Neural progenitor cell (in vitro differentiated cells): ENCODE measurements around the gene SLC25A45.

Source experiments
- EZH2 ChIP-seq: fragments of 200-600 bp; sonication (generic); IDR thresholded peaks from 2 replicates; pipeline ENCODE4 v1.6.1; 2017; ENCODE audit warnings: antibody characterized with exemption, mild to moderate bottlenecking, moderate library complexity
- EZH2phosphoT487 ChIP-seq: fragments of 200-600 bp; sonication (generic); IDR thresholded peaks from 2 replicates; pipeline ENCODE4 v1.6.1; 2017; ENCODE audit warnings: antibody characterized with exemption
- TF ChIP-seq, protein P1 (sequence below): fragments of 200-600 bp; sonication (generic); IDR thresholded peaks from 2 replicates; pipeline ENCODE4 v1.5.1; 2017; ENCODE audit warnings: antibody characterized with exemption, mild to moderate bottlenecking

DNA sequence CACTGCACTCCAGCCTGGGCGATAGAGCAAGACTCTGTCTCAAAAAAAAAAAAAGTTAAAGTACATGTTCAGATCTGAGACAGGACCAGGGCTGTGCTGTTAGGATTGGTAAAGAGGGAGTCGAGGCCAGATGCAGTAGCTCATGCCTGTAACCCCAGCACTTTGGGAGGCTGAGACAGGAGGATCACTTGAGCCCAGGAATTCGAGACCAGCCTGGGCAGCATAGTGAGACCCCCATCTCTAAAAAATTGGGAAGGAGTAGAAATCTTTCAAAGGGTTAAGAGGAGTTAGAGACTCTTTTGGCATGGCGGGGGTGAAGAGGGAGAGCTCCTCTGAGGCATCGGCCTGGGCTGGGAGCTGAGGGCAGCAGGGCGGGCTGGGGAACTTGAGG, 11.8 kb downstream of the SLC25A45 start:
- TF ChIP-seq, protein P1, sequence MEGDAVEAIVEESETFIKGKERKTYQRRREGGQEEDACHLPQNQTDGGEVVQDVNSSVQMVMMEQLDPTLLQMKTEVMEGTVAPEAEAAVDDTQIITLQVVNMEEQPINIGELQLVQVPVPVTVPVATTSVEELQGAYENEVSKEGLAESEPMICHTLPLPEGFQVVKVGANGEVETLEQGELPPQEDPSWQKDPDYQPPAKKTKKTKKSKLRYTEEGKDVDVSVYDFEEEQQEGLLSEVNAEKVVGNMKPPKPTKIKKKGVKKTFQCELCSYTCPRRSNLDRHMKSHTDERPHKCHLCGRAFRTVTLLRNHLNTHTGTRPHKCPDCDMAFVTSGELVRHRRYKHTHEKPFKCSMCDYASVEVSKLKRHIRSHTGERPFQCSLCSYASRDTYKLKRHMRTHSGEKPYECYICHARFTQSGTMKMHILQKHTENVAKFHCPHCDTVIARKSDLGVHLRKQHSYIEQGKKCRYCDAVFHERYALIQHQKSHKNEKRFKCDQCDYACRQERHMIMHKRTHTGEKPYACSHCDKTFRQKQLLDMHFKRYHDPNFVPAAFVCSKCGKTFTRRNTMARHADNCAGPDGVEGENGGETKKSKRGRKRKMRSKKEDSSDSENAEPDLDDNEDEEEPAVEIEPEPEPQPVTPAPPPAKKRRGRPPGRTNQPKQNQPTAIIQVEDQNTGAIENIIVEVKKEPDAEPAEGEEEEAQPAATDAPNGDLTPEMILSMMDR: no peak
- TF ChIP-seq EZH2phosphoT487 (no peak), EZH2 (no peak)
